B cell (primary cell): ENCODE data around the gene CCDC187.
"Not testable (repeated sequence)": the region's sequence is repeated elsewhere in the genome, so short reads cannot be mapped to it uniquely, and the experiment has no call there.

Experiments
- CTCF ChIP-seq: fragments of 200-600 bp; IDR thresholded peaks from one replicate; pipeline ENCODE4 v1.8.0; 2022; ENCODE audit warnings: antibody characterized with exemption, mild to moderate bottlenecking
- EZH2 ChIP-seq: IDR thresholded peaks from 2 replicates; pipeline ENCODE4 v1.6.1; 2012; ENCODE audit warnings: borderline replicate concordance, low read depth, mild to moderate bottlenecking, moderate library complexity, low read length; ENCODE audit not compliant: insufficient read depth, poor library complexity, severe bottlenecking

- TF ChIP-seq CTCF, EZH2: not testable (repeated sequence)
Observed at GRCh38 chr9:136266641-136267040, 37.3 kb downstream of the CCDC187 start.
